Stimulated activated memory B cell treated with anti-CD40 and anti-IgM and Interleukin-4, amounts not matched to agents 10 μg/mL and 1 μg/mL and 100 μg/mL, for 72 hours (primary cell): ENCODE data around the gene SNX8.

Experiments used
- ATAC-seq: fragments of 150-1000 bp; cut with Tn5 transposase; 2 replicates; pipeline ENCODE4 v1.10.0; 2021
- H3K27ac Mint-ChIP-seq: one replicate; pipeline ENCODE4 v1.8.0; 2022; ENCODE audit warnings: mild to moderate bottlenecking, mixed read lengths
- H3K27me3 Mint-ChIP-seq: one replicate; pipeline ENCODE4 v1.8.0; 2022; ENCODE audit warnings: mixed read lengths
- H3K36me3 Mint-ChIP-seq: one replicate; pipeline ENCODE4 v1.8.0; 2022; ENCODE audit warnings: mixed read lengths
- H3K4me1 Mint-ChIP-seq: one replicate; pipeline ENCODE4 v1.8.0; 2022; ENCODE audit warnings: mixed read lengths
- H3K4me3 Mint-ChIP-seq: one replicate; pipeline ENCODE4 v1.8.0; 2022; ENCODE audit warnings: mild to moderate bottlenecking, moderate library complexity, mixed read lengths
- H3K9me3 Mint-ChIP-seq: one replicate; pipeline ENCODE4 v1.8.0; 2022; ENCODE audit warnings: mixed read lengths

The SNX8 gene

GRCh38 chr7:2222516-2222915 lies 91.7 kb downstream of the SNX8 start:
- no peak overlapping the region for H3K27ac Mint-ChIP-seq
- H3K4me3 Mint-ChIP-seq = no peak overlapping the region
- H3K36me3 Mint-ChIP-seq = peaks cover 82% of the 10 kb centered on the region
- no peaks in the 10 kb centered on the region for H3K27me3 Mint-ChIP-seq
- peaks cover under 1% of the 10 kb centered on the region for H3K4me1 Mint-ChIP-seq
- H3K9me3 Mint-ChIP-seq = no peaks in the 10 kb centered on the region
- ATAC-seq = no peak

- Mint-ChIP-seq H3K27me3 (no peaks in the 10 kb centered on the region), H3K4me1 (no peaks in the 10 kb centered on the region), H3K9me3 (no peaks in the 10 kb centered on the region), H3K36me3 (peaks cover 85% of the 10 kb centered on the region), H3K4me3 (no peak overlapping the region), H3K27ac (no peak overlapping the region)
- no peak for ATAC-seq
These were observed 93.3 kb downstream of the SNX8 start for GRCh38 chr7:2220954-2221353.

- Mint-ChIP-seq H3K27me3 (no peaks in the 10 kb centered on the region), H3K27ac (no peak overlapping the region), H3K36me3 (peaks cover 85% of the 10 kb centered on the region), H3K4me1 (no peaks in the 10 kb centered on the region), H3K9me3 (no peaks in the 10 kb centered on the region), H3K4me3 (no peak overlapping the region)
- no peak for ATAC-seq
These were observed 93.7 kb downstream of the SNX8 start for GRCh38 chr7:2220506-2220905.

GRCh38 chr7:2220030-2220429 lies 94.2 kb downstream of the SNX8 start:
- H3K9me3 Mint-ChIP-seq = no peaks in the 10 kb centered on the region
- no peaks in the 10 kb centered on the region for H3K4me1 Mint-ChIP-seq
- H3K4me3 Mint-ChIP-seq = no peak overlapping the region
- peaks cover 86% of the 10 kb centered on the region for H3K36me3 Mint-ChIP-seq
- H3K27ac Mint-ChIP-seq = no peak overlapping the region
- H3K27me3 Mint-ChIP-seq = no peaks in the 10 kb centered on the region
- ATAC-seq = no peak

GRCh38 chr7:2219606-2220005 lies 94.6 kb downstream of the SNX8 start:
- no peaks in the 10 kb centered on the region for H3K4me1 Mint-ChIP-seq
- H3K4me3 Mint-ChIP-seq = no peak overlapping the region
- no peak for ATAC-seq
- H3K27ac Mint-ChIP-seq = no peak overlapping the region
- peaks cover 84% of the 10 kb centered on the region for H3K36me3 Mint-ChIP-seq
- no peaks in the 10 kb centered on the region for H3K27me3 Mint-ChIP-seq
- no peaks in the 10 kb centered on the region for H3K9me3 Mint-ChIP-seq

- H3K9me3 Mint-ChIP-seq = no peaks in the 10 kb centered on the region
- no peak for ATAC-seq
- H3K36me3 Mint-ChIP-seq = peaks cover 81% of the 10 kb centered on the region
- no peak overlapping the region for H3K27ac Mint-ChIP-seq
- no peaks in the 10 kb centered on the region for H3K27me3 Mint-ChIP-seq
- H3K4me1 Mint-ChIP-seq = no peaks in the 10 kb centered on the region
- H3K4me3 Mint-ChIP-seq = no peak overlapping the region
These were observed 95.1 kb downstream of the SNX8 start for GRCh38 chr7:2219136-2219535.

GRCh38 chr7:2218444-2218785 lies 95.8 kb downstream of the SNX8 start:
- Mint-ChIP-seq H3K9me3 (no peaks in the 10 kb centered on the region), H3K27me3 (no peaks in the 10 kb centered on the region), H3K4me3 (no peak overlapping the region), H3K27ac (no peak overlapping the region), H3K4me1 (no peaks in the 10 kb centered on the region), H3K36me3 (peaks cover 84% of the 10 kb centered on the region)
- ATAC-seq = no peak

- Mint-ChIP-seq H3K36me3 (peaks cover 85% of the 10 kb centered on the region), H3K27ac (no peak overlapping the region), H3K27me3 (no peaks in the 10 kb centered on the region), H3K9me3 (no peaks in the 10 kb centered on the region), H3K4me3 (no peak overlapping the region), H3K4me1 (no peaks in the 10 kb centered on the region)
- no peak for ATAC-seq
These were observed 96.4 kb downstream of the SNX8 start for GRCh38 chr7:2217716-2218443.

- ATAC-seq = no peak
- Mint-ChIP-seq H3K4me1 (no peaks in the 10 kb centered on the region), H3K27me3 (no peaks in the 10 kb centered on the region), H3K9me3 (no peaks in the 10 kb centered on the region), H3K4me3 (no peak overlapping the region), H3K27ac (no peak overlapping the region), H3K36me3 (peaks cover 85% of the 10 kb centered on the region)
These were observed 97.0 kb downstream of the SNX8 start for GRCh38 chr7:2217206-2217605.

- no peaks in the 10 kb centered on the region for H3K9me3 Mint-ChIP-seq
- H3K27me3 Mint-ChIP-seq = no peaks in the 10 kb centered on the region
- H3K4me1 Mint-ChIP-seq = peaks cover 8% of the 10 kb centered on the region
- H3K4me3 Mint-ChIP-seq = no peak overlapping the region
- peaks cover 88% of the 10 kb centered on the region for H3K36me3 Mint-ChIP-seq
- no peak for ATAC-seq
- no peak overlapping the region for H3K27ac Mint-ChIP-seq
These were observed 98.4 kb downstream of the SNX8 start for GRCh38 chr7:2215851-2216250.

- peaks cover 20% of the 10 kb centered on the region for H3K4me1 Mint-ChIP-seq
These were observed 99.6 kb downstream of the SNX8 start for GRCh38 chr7:2214636-2215035.

GRCh38 chr7:2213551-2214215 lies 100.6 kb downstream of the SNX8 start:
- H3K36me3 Mint-ChIP-seq = peaks cover 78% of the 10 kb centered on the region
- no peaks in the 10 kb centered on the region for H3K9me3 Mint-ChIP-seq
- peaks cover 29% of the 10 kb centered on the region for H3K4me1 Mint-ChIP-seq
- no peak overlapping the region for H3K4me3 Mint-ChIP-seq
- ATAC-seq = no peak
- H3K27ac Mint-ChIP-seq = no peak overlapping the region
- no peaks in the 10 kb centered on the region for H3K27me3 Mint-ChIP-seq

More at GRCh38 chr7:2214636-2215035, 99.6 kb downstream of the SNX8 start:
- H3K36me3 Mint-ChIP-seq = peaks cover 82% of the 10 kb centered on the region
- H3K9me3 Mint-ChIP-seq = no peaks in the 10 kb centered on the region
- no peak overlapping the region for H3K27ac Mint-ChIP-seq
- H3K27me3 Mint-ChIP-seq = no peaks in the 10 kb centered on the region
- ATAC-seq = no peak
- H3K4me3 Mint-ChIP-seq = no peak overlapping the region

- no peak for ATAC-seq
- H3K4me1 Mint-ChIP-seq = peaks cover 37% of the 10 kb centered on the region
- peaks cover 77% of the 10 kb centered on the region for H3K36me3 Mint-ChIP-seq
- H3K27me3 Mint-ChIP-seq = no peaks in the 10 kb centered on the region
- H3K27ac Mint-ChIP-seq = peak overlapping the region; percentile 3
- no peak overlapping the region for H3K4me3 Mint-ChIP-seq
- H3K9me3 Mint-ChIP-seq = no peaks in the 10 kb centered on the region
These were observed 101.3 kb downstream of the SNX8 start for GRCh38 chr7:2212906-2213305.

- H3K36me3 Mint-ChIP-seq = peaks cover 77% of the 10 kb centered on the region
- peaks cover 45% of the 10 kb centered on the region for H3K4me1 Mint-ChIP-seq
- no peak for ATAC-seq
- no peak overlapping the region for H3K4me3 Mint-ChIP-seq
- no peaks in the 10 kb centered on the region for H3K9me3 Mint-ChIP-seq
- no peaks in the 10 kb centered on the region for H3K27me3 Mint-ChIP-seq
- H3K27ac Mint-ChIP-seq = peak overlapping the region; percentile 93
These were observed 102.3 kb downstream of the SNX8 start for GRCh38 chr7:2211926-2212325.

- ATAC-seq = no peak
- peak overlapping the region; percentile 93 for H3K27ac Mint-ChIP-seq
- H3K4me1 Mint-ChIP-seq = peaks cover 45% of the 10 kb centered on the region
- H3K9me3 Mint-ChIP-seq = no peaks in the 10 kb centered on the region
- H3K4me3 Mint-ChIP-seq = no peak overlapping the region
- no peaks in the 10 kb centered on the region for H3K27me3 Mint-ChIP-seq
- H3K36me3 Mint-ChIP-seq = peaks cover 71% of the 10 kb centered on the region
These were observed 102.9 kb downstream of the SNX8 start for GRCh38 chr7:2211259-2211880.
